SK-N-SH (cell line): ENCODE data around the gene CD53.

Experiments used
- CTCF ChIP-seq: fragments of 200-600 bp; sonication (generic); IDR thresholded peaks from 2 replicates; pipeline ENCODE4 v1.6.1; 2017; ENCODE audit warnings: antibody characterized with exemption, mild to moderate bottlenecking, moderate library complexity
- POLR2AphosphoS5 ChIP-seq: IDR thresholded peaks from 2 replicates; pipeline ENCODE4 v1.6.1; 2012; ENCODE audit warnings: low read depth, low read length
- RAD21 ChIP-seq: IDR thresholded peaks from 2 replicates; pipeline ENCODE4 v1.6.1; 2012; ENCODE audit warnings: mild to moderate bottlenecking, low read length
- SMC3 ChIP-seq: IDR thresholded peaks from 2 replicates; pipeline ENCODE4 v1.6.1; 2012; ENCODE audit warnings: low read depth, low read length, improper control_type of control experiment
- TAF1 ChIP-seq: IDR thresholded peaks from 2 replicates; pipeline ENCODE4 v1.6.1; 2012; ENCODE audit warnings: low read depth, mild to moderate bottlenecking, low read length, moderate library complexity, borderline replicate concordance
- USF1 ChIP-seq: IDR thresholded peaks from 2 replicates; pipeline ENCODE4 v1.4.0; 2012; ENCODE audit warnings: low read depth, borderline replicate concordance
- TF ChIP-seq, protein P1 (sequence below): IDR thresholded peaks from 2 replicates; pipeline ENCODE4 v1.4.0; 2012; ENCODE audit warnings: low read depth

DNA sequence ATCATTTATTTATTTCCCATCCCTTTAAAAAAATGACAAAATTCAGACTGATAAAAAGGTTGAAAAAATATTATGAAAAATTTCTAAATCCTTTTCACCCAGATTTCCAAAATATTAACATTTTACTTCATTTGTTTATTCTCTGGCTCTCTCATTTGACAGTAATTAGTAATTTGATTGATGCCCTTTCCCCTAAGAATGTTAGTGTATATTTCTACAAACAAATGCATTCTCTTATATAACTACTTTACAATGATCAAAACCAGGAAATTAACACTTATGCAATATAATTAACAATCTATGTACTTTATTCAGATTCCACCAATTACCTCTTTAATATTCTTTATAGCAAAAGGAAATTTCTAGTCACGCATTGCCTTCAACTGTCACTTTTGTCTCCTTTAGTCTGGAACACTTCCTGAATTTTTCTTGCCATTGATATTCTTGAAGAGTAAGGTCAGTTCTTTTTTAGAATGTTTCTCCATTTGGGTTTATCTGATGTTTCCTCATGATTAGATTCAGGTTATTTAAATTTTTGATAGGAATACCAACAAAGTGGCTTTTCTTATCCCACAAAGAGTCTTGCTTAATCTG lies 3.9 kb downstream of the CD53 start:
- no peak for TF ChIP-seq POLR2AphosphoS5
- TF ChIP-seq TAF1 = no peak
- TF ChIP-seq, protein P1, sequence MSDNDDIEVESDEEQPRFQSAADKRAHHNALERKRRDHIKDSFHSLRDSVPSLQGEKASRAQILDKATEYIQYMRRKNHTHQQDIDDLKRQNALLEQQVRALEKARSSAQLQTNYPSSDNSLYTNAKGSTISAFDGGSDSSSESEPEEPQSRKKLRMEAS = no peak
- TF ChIP-seq CTCF = no peak
- no peak for TF ChIP-seq USF1
- TF ChIP-seq RAD21 = no peak
- TF ChIP-seq SMC3 = no peak
